Stimulated activated effector memory CD8-positive, alpha-beta T cell treated with anti-CD3 and anti-CD28 coated beads, Interleukin-12 subunit alpha, Interleukin-12 subunit beta, amount 100 ng/mL, for 72 hours (primary cell): ENCODE results near the gene ERAP2.
A peak's percentile ranks its signal among the peaks of the same experiment; 100 is the strongest.
"Not testable (repeated sequence)": the region's sequence is repeated elsewhere in the genome, so short reads cannot be mapped to it uniquely, and the experiment has no call there.

Experiments used
- ATAC-seq: fragments of 150-1000 bp; cut with Tn5 transposase; 2 replicates; pipeline ENCODE4 v1.10.0; 2021
- DNase-seq, 2 donors: peaks; one replicate each; pipeline ENCODE4 v3.0.0; 2021 to 2022; ENCODE audit warnings: low spot score in 2 of 2
- H3K27ac Mint-ChIP-seq: one replicate; pipeline ENCODE4 v1.8.0; 2022; ENCODE audit warnings: mild to moderate bottlenecking, mixed read lengths
- H3K36me3 Mint-ChIP-seq: one replicate; pipeline ENCODE4 v1.8.0; 2022; ENCODE audit warnings: mild to moderate bottlenecking, mixed read lengths
- H3K4me1 Mint-ChIP-seq: one replicate; pipeline ENCODE4 v1.8.0; 2022; ENCODE audit warnings: mixed read lengths
- H3K4me3 Mint-ChIP-seq: one replicate; pipeline ENCODE4 v1.8.0; 2022; ENCODE audit warnings: mild to moderate bottlenecking, mixed read lengths
- H3K9me3 Mint-ChIP-seq: one replicate; pipeline ENCODE4 v1.8.0; 2022; ENCODE audit warnings: mixed read lengths

Gene ERAP2

DNA sequence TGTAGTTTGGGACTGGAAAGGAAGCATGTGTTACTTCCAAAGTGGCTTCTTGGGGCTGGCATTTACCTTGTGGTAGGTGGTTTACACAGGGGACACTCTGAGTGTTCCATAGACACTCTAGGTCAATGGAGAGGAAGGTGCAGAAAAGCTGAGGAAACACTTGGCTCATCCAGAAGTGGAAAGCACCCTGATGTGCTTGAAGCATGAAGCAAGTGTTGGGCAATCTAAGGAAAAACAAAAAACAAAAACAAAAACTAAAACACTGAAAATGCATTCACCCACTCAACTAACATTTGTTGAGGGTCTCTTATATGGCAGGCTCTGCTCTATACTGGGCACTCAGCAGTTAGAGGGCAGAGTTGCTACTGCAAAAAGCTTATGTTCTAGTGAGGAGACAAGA, 2.9 kb upstream of the ERAP2 start:
- ATAC-seq (no peak), DNase-seq (no peak)
- Mint-ChIP-seq H3K27ac (peak overlapping the region; percentile 85), H3K4me1 (peaks cover 67% of the 10 kb centered on the region), H3K36me3 (no peaks in the 10 kb centered on the region), H3K9me3 (no peaks in the 10 kb centered on the region), H3K4me3 (no peak overlapping the region)

DNA sequence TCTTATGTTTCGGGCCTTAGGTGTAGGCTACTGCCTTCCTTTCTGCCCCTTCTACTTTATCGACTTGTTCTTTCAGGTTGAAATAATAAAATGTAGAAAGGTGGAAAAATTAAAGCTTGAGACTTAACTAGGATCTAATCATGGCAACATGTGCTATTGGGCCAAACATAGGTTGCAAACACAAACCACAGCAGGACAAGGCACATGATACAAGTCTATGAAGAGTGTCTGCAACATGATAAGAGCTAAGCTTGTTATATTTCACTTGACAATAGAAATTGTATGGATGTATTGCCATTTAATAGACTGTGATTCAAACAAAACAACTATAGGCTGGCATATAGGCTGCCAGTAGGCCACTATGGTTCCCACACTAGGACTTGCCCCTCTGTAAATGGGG, 1.7 kb upstream of the ERAP2 start:
- no peaks in the 10 kb centered on the region for H3K9me3 Mint-ChIP-seq
- ATAC-seq: no peak
- DNase-seq: no peak
- H3K36me3 Mint-ChIP-seq: no peaks in the 10 kb centered on the region
- peak overlapping the region; percentile 96 for H3K27ac Mint-ChIP-seq
- peak overlapping the region; percentile 73 for H3K4me3 Mint-ChIP-seq
- peaks cover 61% of the 10 kb centered on the region for H3K4me1 Mint-ChIP-seq

DNA sequence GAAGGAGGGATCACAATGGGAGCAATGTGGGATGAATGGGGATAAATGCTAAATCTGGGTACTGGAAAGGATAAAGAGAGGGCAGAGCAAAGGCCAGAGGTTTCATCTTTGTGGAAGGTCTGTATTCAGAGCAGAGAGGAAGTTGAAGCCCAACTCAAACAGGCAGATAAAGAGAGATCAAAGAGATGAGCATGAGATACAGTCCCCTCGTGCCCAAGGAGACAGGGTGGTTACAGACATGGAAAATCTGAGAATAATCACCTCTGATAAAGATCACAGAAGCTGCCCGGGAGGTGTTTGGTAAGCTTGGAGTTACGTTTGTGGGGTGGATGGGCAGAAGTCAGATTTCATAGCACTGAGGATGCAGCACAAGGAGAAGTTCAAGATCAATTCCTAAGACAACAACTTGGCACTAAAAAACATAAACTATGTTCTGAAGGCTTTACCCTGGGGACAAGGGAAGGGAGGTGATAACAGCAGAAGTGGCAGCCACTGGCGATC, 459 bp upstream of the ERAP2 start:
- ATAC-seq: peak; percentile 61
- Mint-ChIP-seq H3K4me3 (peak overlapping the region; percentile 73), H3K9me3 (no peaks in the 10 kb centered on the region), H3K4me1 (peaks cover 63% of the 10 kb centered on the region), H3K36me3 (peaks cover 8% of the 10 kb centered on the region), H3K27ac (peak overlapping the region; percentile 96)
- DNase-seq: no peak

DNA sequence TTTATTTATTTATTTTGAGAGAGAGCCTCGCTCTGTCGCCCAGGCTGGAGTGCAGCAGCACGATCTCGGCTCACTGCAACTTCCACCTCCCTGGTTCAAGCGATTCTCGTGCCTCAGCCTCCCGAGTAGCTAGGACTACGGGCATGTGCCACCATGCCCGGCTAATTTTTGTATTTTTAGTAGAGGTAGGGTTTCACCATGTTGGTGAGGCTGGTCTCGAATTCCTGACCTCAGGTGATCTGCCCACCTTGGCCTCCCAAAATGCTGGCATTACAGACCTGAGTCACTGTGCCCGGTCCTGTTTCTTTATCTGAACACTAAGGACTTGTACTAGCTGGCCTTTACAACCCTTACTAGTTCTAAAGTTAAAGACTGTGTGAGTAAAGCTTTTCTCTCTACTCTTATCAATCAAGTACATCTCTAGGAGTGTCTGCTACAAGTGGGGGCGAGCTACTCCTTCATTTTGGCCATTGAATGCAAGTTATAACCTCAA, 723 bp downstream of the ERAP2 start:
- H3K4me1 Mint-ChIP-seq: peaks cover 64% of the 10 kb centered on the region
- peak overlapping the region; percentile 96 for H3K27ac Mint-ChIP-seq
- not testable (repeated sequence) for H3K9me3 Mint-ChIP-seq, DNase-seq
- peaks cover 20% of the 10 kb centered on the region for H3K36me3 Mint-ChIP-seq
- peak overlapping the region; percentile 73 for H3K4me3 Mint-ChIP-seq
- ATAC-seq: peak; percentile 36

DNA sequence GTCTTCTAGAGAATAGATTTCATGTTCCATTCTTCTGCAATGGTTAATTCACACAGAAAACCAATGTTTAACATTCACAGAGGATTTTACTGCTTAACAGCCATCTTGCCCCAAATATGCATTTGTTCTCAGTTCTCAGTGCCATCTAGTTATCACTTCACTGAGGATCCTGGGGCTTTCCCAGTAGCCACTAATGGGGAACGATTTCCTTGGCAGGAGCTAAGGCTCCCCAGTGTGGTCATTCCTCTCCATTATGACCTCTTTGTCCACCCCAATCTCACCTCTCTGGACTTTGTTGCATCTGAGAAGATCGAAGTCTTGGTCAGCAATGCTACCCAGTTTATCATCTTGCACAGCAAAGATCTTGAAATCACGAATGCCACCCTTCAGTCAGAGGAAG, 3.4 kb downstream of the ERAP2 start:
- Mint-ChIP-seq H3K36me3 (peaks cover 46% of the 10 kb centered on the region), H3K9me3 (no peaks in the 10 kb centered on the region), H3K4me3 (peak overlapping the region; percentile 37), H3K27ac (peak overlapping the region; percentile 48), H3K4me1 (peaks cover 68% of the 10 kb centered on the region)
- ATAC-seq: no peak
- no peak for DNase-seq

DNA sequence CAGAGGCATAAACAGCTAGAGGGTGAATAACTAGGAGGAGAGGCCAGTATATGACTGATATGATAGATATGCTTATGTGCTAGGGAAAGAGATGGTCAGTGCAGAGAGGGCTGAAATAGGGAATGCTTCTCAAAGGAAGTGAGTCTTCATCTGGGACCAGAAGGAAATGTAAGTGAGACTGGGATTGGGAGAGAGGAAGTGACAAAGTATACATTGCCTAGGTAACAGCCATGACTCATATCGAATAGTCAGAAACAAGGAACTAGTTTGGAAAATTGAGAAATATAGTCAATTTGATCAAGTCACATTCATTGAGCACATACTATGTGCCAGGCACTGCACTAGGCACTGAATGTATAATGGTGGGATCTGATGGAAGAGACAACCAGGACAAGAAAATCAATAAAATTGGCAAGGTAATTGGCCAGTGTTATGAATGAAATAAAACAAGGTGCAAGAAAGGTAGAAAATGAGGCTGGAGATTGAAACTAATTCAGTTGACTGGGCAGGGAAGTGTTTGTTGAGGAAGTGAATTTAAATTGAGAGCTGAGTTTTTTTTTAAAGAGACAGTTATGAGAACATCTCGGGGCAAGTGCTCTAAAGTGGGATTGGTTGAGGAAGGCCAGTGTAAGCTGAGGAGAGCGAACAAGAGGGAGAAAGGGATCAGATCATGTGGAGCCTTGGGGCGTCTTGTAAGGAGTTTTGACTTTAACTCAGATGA, 4.3 kb downstream of the ERAP2 start:
- H3K36me3 Mint-ChIP-seq: peaks cover 56% of the 10 kb centered on the region
- peaks cover 68% of the 10 kb centered on the region for H3K4me1 Mint-ChIP-seq
- peak overlapping the region; percentile 37 for H3K4me3 Mint-ChIP-seq
- ATAC-seq: no peak
- no peak for DNase-seq
- H3K9me3 Mint-ChIP-seq: no peaks in the 10 kb centered on the region
- peak overlapping the region; percentile 48 for H3K27ac Mint-ChIP-seq

DNA sequence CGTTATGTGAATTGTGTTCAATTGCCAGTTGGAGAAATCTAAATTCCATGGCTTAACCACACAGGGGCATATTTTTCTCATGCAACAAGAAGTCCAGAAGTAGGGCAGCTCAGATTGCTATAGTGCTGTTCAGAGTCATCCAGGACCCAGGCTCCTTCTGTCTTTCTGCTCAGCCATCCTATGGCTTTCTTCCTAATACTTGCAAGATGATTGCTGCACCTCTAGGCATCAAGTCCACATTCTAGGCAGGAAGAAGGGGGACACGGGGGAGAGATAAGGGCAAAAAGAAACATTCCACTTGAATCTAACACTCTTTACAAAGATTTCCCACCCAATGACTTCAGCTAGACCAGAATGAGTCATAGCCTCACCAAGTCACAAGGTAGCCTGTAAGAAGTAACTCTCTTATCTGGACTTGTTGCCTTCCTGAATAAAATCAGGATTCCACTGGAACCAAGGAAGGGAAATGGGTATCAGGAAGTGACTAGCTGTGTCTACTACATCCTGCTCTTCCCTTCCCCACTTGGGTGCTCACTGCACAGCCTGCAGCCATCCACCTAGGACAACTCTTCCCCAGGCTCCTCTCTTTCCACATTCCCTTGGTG, 5.3 kb downstream of the ERAP2 start:
- peak; percentile 76 for ATAC-seq
- Mint-ChIP-seq H3K4me3 (peak overlapping the region; percentile 37), H3K36me3 (peaks cover 66% of the 10 kb centered on the region), H3K4me1 (peaks cover 69% of the 10 kb centered on the region), H3K27ac (peak overlapping the region; percentile 48), H3K9me3 (no peaks in the 10 kb centered on the region)
- DNase-seq: no peak

DNA sequence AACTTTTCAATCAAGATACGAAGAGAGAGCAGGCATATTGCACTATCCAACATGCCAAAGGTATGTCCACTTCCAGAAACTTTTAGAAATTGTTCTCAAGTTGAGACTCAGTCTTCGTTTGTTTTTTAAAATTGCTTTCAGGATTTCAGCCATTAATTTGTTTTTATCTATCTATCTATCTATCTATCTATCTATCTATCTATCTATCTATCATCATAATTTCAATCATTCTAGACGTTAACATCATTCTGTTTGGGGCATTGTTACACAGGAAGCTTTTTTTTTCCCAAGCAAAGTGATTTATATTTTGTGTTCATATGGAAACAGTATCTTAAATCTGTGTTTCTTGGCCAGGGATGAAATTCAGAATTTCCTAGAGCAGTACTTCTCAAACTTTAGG, 7.6 kb downstream of the ERAP2 start:
- Mint-ChIP-seq H3K4me1 (peaks cover 63% of the 10 kb centered on the region), H3K36me3 (peaks cover 85% of the 10 kb centered on the region), H3K4me3 (no peak overlapping the region), H3K27ac (peak overlapping the region; percentile 64), H3K9me3 (no peaks in the 10 kb centered on the region)
- ATAC-seq: no peak
- DNase-seq: no peak

DNA sequence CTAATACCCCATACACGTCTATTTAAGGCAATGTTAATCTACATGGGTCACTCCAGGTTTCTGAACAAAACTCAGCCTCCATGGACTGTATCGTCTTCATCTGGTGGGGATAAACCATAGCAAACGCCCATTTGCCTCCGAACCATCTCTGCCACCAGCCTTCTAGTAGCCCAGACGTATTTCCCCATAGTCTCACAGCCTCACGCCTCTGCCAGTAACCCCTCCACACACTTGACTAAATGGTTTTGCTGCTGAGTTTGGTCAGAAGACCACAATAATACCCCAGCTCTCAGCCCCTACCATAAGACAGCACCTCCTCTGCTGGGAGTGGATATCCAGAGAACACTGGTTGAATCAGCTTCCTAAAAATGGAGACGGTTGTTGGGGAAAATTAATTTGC, 8.7 kb downstream of the ERAP2 start:
- DNase-seq (no peak), ATAC-seq (no peak)
- Mint-ChIP-seq H3K4me1 (peaks cover 58% of the 10 kb centered on the region), H3K36me3 (peaks cover 96% of the 10 kb centered on the region), H3K4me3 (peak overlapping the region; percentile 37), H3K27ac (peak overlapping the region; percentile 77), H3K9me3 (no peaks in the 10 kb centered on the region)

DNA sequence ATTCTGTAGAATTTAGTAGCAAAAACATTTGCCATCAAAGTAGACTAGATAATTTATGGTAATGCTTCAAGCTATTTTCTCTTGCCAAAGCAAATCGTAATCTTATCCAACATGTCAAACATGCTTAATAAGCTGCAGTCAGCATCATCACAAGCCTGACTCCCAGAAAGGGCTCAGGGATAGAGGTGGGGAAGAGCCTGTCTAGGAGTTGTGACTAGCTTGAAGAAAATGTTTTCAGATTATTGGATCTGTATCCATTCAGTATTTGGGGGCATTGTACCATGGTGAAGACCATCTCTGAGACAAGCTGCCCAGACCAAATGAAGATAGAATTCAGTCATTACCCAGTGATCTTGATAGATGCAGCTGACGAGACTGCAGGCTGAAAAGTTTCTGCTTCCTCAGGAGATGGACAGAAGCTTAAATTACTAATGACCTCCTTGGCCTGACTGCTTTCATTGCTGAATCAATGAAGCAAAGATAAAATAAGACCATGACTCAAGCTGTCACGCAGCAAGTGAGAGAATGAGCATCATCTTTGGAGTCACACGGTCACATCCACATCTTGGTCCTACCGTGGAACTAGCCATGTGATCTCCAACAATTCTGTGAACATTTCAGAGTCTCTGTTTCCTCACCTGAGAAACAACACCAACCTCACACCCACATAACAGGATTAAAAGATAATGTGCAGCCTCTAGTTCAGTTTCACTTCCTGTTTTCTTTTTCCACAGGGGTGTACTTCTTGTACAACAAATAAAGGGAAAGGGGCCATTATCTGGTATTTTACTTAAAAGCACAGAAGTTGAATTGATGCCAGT, 9.4 kb downstream of the ERAP2 start:
- peak overlapping the region; percentile 37 for H3K4me3 Mint-ChIP-seq
- peaks cover 97% of the 10 kb centered on the region for H3K36me3 Mint-ChIP-seq
- DNase-seq (no peak), ATAC-seq (peak; percentile 91)
- peak overlapping the region; percentile 77 for H3K27ac Mint-ChIP-seq
- peaks cover 50% of the 10 kb centered on the region for H3K4me1 Mint-ChIP-seq
- no peaks in the 10 kb centered on the region for H3K9me3 Mint-ChIP-seq

DNA sequence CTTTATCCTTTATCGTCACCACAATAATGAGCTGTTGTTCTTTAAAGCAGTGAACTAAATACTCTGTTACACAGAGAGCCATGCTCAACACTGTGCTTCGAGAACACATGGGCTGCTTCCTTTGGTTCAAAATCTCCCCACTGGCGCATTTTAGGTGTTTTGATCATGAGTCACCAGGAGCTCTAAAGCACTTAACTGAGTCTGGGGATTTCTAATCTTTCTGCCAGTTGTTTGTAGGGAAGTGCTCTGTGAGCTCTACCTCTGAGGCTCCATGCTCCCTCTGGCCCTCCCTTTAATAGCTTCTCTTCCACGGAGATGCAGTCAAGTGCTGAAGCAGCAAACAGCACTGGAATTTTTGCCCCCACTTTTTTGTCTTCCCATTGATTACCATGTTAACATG, 17.0 kb downstream of the ERAP2 start:
- DNase-seq: no peak
- H3K4me1 Mint-ChIP-seq: peaks cover 29% of the 10 kb centered on the region
- peaks cover 94% of the 10 kb centered on the region for H3K36me3 Mint-ChIP-seq

DNA sequence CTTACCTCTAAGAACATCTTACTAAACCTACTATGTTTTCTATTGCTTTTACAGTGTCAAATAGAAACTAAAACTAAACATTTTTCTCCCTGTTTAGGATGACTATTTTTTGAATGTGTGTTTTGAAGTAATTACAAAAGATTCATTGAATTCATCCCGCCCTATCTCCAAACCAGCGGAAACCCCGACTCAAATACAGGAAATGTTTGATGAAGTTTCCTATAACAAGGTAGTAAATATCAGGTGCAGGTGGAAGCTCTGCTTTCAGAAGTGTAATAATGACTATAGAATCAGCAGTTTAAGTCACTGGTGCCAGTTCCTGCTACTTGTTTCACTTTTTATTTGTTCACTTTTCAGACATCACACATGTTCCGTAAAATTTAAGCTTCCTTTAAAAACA, 20.0 kb downstream of the ERAP2 start:
- Mint-ChIP-seq H3K4me3 (peak overlapping the region; percentile 75), H3K27ac (peak overlapping the region; percentile 91), H3K4me1 (peaks cover 38% of the 10 kb centered on the region), H3K36me3 (peaks cover 97% of the 10 kb centered on the region), H3K9me3 (no peaks in the 10 kb centered on the region)
- peak; percentile 74 for ATAC-seq
- no peak for DNase-seq

More for the DNA sequence above, 17.0 kb downstream of the ERAP2 start:
- H3K27ac Mint-ChIP-seq: peak overlapping the region; percentile 46
- ATAC-seq: peak; percentile 76
- H3K9me3 Mint-ChIP-seq: no peaks in the 10 kb centered on the region
- H3K4me3 Mint-ChIP-seq: no peak overlapping the region

DNA sequence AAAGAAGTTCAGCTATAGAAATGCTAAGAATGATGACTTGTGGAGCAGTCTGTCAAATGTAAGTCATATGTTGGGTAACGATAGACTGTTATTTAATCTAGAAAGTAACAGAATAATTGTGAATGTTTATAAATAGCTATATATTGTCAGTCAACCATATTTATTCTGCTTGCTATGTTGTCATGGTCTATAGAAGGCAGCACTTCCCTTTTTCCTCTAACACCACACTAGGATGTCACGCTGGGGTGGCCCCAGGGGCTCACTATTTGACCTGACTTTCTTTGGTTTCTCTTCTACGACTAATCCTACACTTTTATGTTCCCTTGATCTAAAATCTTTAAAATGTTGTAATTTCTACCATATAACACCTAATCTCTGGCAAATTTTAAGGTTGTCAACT, 20.5 kb downstream of the ERAP2 start:
- Mint-ChIP-seq H3K36me3 (peaks cover 100% of the 10 kb centered on the region), H3K4me3 (peak overlapping the region; percentile 75), H3K4me1 (peaks cover 43% of the 10 kb centered on the region), H3K9me3 (no peaks in the 10 kb centered on the region), H3K27ac (peak overlapping the region; percentile 91)
- no peak for DNase-seq
- ATAC-seq: peak; percentile 74

DNA sequence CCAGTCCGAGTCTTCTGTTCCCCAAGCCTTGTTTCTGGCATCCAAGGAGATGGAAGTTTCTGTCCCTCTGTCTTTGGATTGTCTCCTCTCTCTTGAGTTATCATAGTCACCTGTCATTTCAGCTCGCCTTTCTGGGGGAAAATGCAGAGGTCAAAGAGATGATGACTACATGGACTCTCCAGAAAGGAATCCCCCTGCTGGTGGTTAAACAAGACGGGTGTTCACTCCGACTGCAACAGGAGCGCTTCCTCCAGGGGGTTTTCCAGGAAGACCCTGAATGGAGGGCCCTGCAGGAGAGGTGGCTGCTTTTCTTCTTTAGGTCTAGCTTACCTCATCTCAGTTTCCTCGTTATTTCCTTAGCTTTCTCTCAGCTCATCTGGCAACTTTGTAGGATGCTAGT, 25.1 kb downstream of the ERAP2 start:
- DNase-seq (no peak), ATAC-seq (no peak)
- H3K9me3 Mint-ChIP-seq: no peaks in the 10 kb centered on the region
- H3K4me1 Mint-ChIP-seq: peaks cover 48% of the 10 kb centered on the region
- H3K4me3 Mint-ChIP-seq: no peak overlapping the region
- peak overlapping the region; percentile 86 for H3K27ac Mint-ChIP-seq
- H3K36me3 Mint-ChIP-seq: peaks cover 100% of the 10 kb centered on the region

DNA sequence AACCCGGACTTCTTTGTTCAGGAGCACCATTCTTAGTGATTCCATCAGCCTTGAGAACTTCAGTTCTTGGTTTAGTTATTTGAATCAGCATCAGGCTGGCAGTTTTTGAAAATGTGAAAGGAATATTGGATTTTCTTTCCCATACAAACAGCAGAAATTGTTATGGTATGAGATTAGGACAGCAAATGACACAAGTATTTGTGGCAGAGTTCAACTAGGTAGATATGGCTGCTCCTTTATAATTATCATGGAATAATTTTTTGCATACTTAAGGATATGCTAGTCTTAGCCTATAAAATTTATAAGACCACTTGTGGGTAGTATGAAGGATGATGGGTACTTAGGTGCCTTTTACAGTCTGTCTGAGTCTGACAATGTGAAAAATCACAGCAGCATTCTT, 25.5 kb downstream of the ERAP2 start:
- no peak overlapping the region for H3K4me3 Mint-ChIP-seq
- DNase-seq: no peak
- peak overlapping the region; percentile 86 for H3K27ac Mint-ChIP-seq
- H3K36me3 Mint-ChIP-seq: peaks cover 100% of the 10 kb centered on the region
- no peak for ATAC-seq
- peaks cover 43% of the 10 kb centered on the region for H3K4me1 Mint-ChIP-seq
- no peaks in the 10 kb centered on the region for H3K9me3 Mint-ChIP-seq
